ENCODE data around the gene GPA33. TPM values are rescaled to one million over a fixed set of nuclear protein-coding genes. Genes with fewer than 3 reads are reported as not detected.

Gene GPA33
- total and polyA plus RNA-seq, 10 donors, result 0.07 to 1.4 (median 0.79) TPM

- Histone ChIP-seq H3K4me3 (no peak overlapping the region), H3K9me3 (no peaks in the 10 kb centered on the region), H3K27me3 (replicated peaks in 1 of 7) (no peaks in the 10 kb centered on the region), H3K36me3 (no peaks in the 10 kb centered on the region), H3K27ac (no peak overlapping the region), H3K4me1 (peaks cover 0 to 9% (median 4%) of the 10 kb centered on the region in 6 donors)
- no peak for DNase-seq
- 81 to 92% (median 90%) methylated on average over 3 of the region's 3 CpGs for WGBS, 5 donors
- TF ChIP-seq POLR2A (IDR thresholded peaks at IDR 0.05) (no peak), POLR2AphosphoS5 (IDR thresholded peaks at IDR 0.05) (no peak), CTCF (IDR thresholded peaks at IDR 0.05 in 8 of 11, conservative IDR thresholded peaks at IDR 0.05 in 3 of 11) (no peak)
- intact Hi-C loops (cut with DNase I; ENCODE audit: low total_unique reads), result no loop called here
Observed at GRCh38 chr1:167061073-167061464, 29.1 kb downstream of the GPA33 start.

- H3K9me3 ChIP-seq, result no peaks in the 10 kb centered on the region
- H3K27me3 ChIP-seq (replicated peaks in 1 of 7), result no peaks in the 10 kb centered on the region
- H3K4me1 ChIP-seq, result peaks cover 0 to 9% (median 4%) of the 10 kb centered on the region in 6 donors
- intact Hi-C loops (cut with DNase I; ENCODE audit: low total_unique reads), result no loop called here
- no peak overlapping the region for H3K4me3 ChIP-seq
- WGBS, 5 donors, result 74 to 82% (median 79%) methylated on average over 10 of the region's 10 CpGs
- TF ChIP-seq POLR2AphosphoS5 (IDR thresholded peaks at IDR 0.05), result no peak
- TF ChIP-seq CTCF (IDR thresholded peaks at IDR 0.05 in 8 of 11, conservative IDR thresholded peaks at IDR 0.05 in 3 of 11), result no peak
- TF ChIP-seq POLR2A (IDR thresholded peaks at IDR 0.05), result no peak
- no peak for DNase-seq
- H3K27ac ChIP-seq, result no peak overlapping the region
- no peaks in the 10 kb centered on the region for H3K36me3 ChIP-seq
Observed at GRCh38 chr1:167060141-167061072, 29.8 kb downstream of the GPA33 start.

GRCh38 chr1:167059809-167060107 is 30.4 kb downstream of the GPA33 start:
- Histone ChIP-seq H3K27ac (no peak overlapping the region), H3K4me1 (peaks cover 0 to 9% (median 4%) of the 10 kb centered on the region in 6 donors), H3K27me3 (replicated peaks in 1 of 7) (no peaks in the 10 kb centered on the region), H3K4me3 (no peak overlapping the region), H3K36me3 (no peaks in the 10 kb centered on the region), H3K9me3 (no peaks in the 10 kb centered on the region)
- 25 to 55% (median 36%) methylated on average over 1 of the region's 1 CpG for WGBS, 5 donors
- intact Hi-C loops (cut with DNase I; ENCODE audit: low total_unique reads), result loop anchor here (2.0 kb wide), 1 partner anchor 149 kb away; no protein-coding TSS in a partner anchor
- TF ChIP-seq POLR2AphosphoS5 (IDR thresholded peaks at IDR 0.05), result no peak
- TF ChIP-seq POLR2A (IDR thresholded peaks at IDR 0.05), result no peak
- no peak for TF ChIP-seq CTCF (IDR thresholded peaks at IDR 0.05 in 8 of 11, conservative IDR thresholded peaks at IDR 0.05 in 3 of 11)
- no peak for DNase-seq

- H3K27me3 ChIP-seq (replicated peaks in 1 of 7), result no peaks in the 10 kb centered on the region
- intact Hi-C loops (cut with DNase I; ENCODE audit: low total_unique reads), result loop anchor here (2.0 kb wide), 1 partner anchor 148 kb away; no protein-coding TSS in a partner anchor
- peak; percentile 88 to 97 (median 93) for TF ChIP-seq CTCF (IDR thresholded peaks at IDR 0.05 in 8 of 11, conservative IDR thresholded peaks at IDR 0.05 in 3 of 11)
- TF ChIP-seq POLR2AphosphoS5 (IDR thresholded peaks at IDR 0.05), result no peak
Observed at GRCh38 chr1:167059045-167059808, 30.9 kb downstream of the GPA33 start.

More at GRCh38 chr1:167059045-167059808, 30.9 kb downstream of the GPA33 start:
- H3K4me3 ChIP-seq, result peak overlapping the region in 1 of 8 donors; percentile 39
- DNase-seq, result peak; percentile 84
- no peaks in the 10 kb centered on the region for H3K9me3 ChIP-seq
- peaks cover 0 to 9% (median 4%) of the 10 kb centered on the region in 6 donors for H3K4me1 ChIP-seq
- H3K27ac ChIP-seq, result no peak overlapping the region
- WGBS, 5 donors, result 14 to 21% (median 17%) methylated on average over 17 of the region's 17 CpGs
- no peaks in the 10 kb centered on the region for H3K36me3 ChIP-seq
